Suppressor macrophage treated with lipopolysaccharide for 4 hours (primary cell): Measurements from ENCODE around the gene HLA-DRB5.
"Not testable (repeated sequence)": the region's sequence is repeated elsewhere in the genome, so short reads cannot be mapped to it uniquely, and the experiment has no call there.

Experiments used
- DNase-seq: peaks from one replicate; pipeline ENCODE4 v3.0.0-alpha.2; 2020

HLA-DRB5 gene

DNA sequence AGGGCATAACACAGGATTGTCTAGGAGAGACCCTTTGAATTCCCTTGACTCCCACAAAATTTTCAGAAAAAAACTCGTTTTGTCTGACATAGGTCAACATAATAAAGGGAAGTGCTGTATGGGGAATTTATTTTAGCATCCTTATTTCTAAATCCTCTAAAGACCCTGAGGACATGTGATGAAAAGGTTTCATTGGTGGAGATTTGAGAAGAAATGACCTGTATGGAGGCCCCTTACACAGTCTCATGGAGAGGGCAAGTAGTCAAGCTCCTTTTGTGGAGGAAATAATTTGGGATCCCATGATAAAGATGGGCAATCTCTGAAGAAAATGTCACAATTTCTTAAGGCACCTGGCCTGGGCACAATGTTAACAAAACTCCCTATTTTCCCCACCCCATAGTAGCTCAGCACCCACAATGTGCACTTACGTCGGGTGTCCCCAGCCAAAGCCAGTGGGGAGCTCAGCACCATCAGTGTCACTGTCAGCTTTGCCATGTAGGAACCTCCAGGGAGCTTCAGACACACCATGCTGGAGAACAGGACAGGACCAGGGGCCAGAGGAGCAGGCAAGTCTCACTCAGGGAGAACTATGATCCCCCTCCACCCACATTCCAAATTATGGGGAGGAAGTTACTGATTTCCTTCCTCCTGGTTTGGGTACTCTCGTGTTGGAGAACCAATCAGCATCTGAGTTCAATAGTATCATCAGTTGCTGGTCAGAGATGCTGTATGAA lies at the start of gene HLA-DRB5:
HLA-DRB5 (minus strand) TSS at position 591 of the 734 bp plus-strand sequence; CDS start at position 528, 63 bp downstream.
- DNase-seq = peak; percentile 37

- DNase-seq = no peak
These were observed 48.9 kb upstream of the HLA-DRB5 start for GRCh38 chr6:32578962-32579361.

DNA sequence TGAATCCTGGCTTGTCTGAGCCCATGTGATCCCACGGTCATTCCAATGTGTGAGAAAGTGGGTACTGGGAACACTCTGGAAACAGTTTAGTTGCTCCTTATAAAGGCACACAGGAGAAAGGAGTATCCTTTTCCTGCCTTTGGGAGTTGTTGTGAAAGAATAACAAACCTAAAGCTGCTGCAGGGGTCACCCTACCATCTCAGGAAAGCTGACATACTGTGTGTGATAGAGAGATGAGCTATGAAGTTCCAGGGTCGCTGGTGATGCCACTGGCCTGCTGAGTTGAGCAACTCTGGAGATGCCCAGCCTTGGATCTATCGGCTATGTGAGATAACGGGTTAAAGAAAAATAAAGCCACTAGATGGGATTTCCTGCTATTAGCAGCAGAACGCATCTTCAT lies 47.4 kb upstream of the HLA-DRB5 start:
- not testable (repeated sequence) for DNase-seq

- no peak for DNase-seq
These were observed 46.2 kb upstream of the HLA-DRB5 start for GRCh38 chr6:32576250-32576649.

DNA sequence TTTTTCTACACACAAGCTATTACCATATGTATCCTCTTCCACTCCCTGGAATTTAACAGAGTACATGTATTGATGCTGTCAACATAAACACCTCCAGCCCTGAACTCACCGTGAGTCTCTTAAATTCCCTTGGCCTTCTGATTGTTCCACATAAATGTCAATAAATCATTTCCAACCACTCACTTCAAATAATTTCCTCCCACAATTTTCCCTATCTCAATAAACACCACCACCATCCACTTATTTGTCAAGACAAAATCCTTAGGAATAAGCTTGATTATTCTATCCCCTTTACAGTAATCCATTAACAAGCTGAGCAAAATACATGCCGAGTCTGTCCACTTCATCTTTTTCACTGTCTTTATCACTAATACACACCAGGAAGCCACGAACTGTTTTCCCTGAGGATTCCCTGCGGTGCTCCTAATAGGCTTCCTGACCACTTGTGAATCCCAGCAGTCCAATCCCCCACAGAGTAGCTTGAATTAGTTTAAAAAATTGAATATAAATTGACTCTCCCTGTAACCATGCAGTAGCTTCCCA lies 40.3 kb upstream of the HLA-DRB5 start:
- DNase-seq = no peak

GRCh38 chr6:32568561-32568960 lies 38.5 kb upstream of the HLA-DRB5 start:
- no peak for DNase-seq

GRCh38 chr6:32566957-32567356 lies 36.9 kb upstream of the HLA-DRB5 start:
- DNase-seq = no peak

DNA sequence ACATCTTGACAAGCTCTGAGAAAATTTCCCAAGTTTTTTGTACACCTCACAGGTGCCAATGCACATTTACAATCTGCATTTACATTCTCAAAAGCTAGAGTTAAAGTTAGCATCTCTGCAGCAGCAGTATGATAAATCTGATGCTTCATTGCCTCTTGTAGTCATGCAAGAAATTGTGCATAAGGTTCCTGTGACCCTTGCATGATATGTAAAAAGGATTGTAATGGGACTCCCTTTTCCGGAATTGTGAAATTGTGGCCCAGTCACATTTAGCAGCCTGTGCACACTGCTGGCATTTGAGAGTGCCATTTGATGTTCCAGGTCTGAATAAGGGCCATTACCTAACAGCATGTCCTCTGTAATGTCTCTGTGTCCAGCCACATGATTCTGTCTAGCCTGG lies 35.4 kb upstream of the HLA-DRB5 start:
- no peak for DNase-seq

- no peak for DNase-seq
These were observed 32.9 kb upstream of the HLA-DRB5 start for GRCh38 chr6:32562940-32563339.

DNA sequence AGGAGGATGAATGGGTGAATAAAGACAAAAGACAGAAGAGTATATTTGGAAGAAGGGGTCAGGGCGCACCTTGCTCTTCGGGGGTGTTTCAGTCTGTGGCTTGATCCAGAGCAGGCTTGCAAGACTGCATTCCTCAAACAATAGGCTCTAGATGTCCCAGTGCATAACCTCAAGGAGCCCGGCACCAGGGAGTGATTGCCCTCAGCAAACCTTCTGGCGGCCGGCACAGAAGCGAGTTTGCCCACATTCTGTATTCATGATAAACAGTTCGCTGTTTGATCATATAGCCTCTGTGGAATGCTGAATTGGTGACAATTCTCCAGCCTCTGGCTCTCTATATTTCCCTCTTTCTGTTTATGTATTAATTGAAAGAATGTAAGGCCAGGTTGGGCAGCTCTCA lies 29.7 kb upstream of the HLA-DRB5 start:
- DNase-seq = no peak

DNA sequence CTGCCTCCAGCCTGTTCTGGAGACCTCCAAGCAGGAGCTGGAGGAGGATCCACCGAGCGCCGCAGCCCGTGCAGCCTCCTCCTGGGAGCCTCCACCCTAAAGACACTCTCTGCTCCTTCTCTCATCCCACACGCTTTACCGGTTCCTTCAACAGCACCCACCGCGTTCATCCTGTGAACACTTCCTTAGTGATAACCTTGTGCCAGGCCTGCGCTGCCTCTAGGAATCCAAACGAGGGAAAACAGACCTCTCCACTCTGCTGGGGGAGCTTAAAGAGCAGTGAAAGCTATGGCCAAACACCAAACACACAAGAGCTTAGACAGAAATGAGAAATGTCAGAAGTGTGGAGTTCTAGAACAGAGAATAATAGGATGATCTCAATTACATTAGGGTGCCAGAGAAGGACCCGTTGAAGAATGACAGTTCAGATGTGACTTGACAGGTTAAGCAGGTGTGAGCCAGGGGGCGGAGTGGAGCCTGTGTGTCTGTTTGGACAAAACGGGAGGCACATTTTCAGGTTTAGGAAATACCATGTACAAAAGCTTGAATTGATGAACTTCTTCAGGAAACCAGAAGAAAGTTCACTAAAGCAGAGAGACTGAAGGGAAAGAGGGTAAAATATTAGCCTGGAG lies 28.5 kb upstream of the HLA-DRB5 start:
- DNase-seq = no peak

- DNase-seq = no peak
These were observed 24.3 kb upstream of the HLA-DRB5 start for GRCh38 chr6:32554116-32554965.

DNA sequence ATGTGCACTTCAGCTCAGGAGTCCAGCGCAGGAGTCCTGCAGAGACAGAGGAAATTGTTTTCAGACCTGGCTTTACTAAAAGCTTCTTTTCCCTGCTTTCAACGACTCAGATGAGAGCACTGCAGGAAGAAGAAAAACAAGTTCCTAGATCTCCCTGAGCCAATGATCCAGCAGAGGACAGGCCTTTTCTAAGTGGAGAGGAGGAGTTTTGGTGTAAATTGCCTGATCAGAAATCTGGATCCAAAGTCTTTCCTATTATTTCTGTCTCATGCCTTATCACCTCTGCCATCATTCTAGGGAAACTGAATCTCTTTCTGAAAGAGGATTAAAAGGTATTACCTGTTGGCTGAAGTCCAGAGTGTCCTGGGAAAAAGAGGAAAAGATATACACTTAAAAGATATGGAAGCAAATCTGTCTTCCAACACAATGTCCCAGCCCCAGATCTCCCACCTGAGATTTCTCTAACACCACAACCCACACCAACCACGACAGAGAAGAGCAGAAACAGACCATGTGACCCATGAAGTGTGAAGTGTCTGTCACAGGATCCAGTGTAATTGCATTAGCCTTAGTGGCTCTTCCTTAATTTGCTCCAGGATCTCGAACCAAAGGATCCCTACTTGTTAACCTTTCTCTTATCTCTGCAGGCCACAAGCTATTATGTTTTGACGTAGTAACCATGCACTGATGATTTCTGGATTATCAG lies 23.1 kb upstream of the HLA-DRB5 start:
- DNase-seq = no peak

- DNase-seq = peak; percentile 69
These were observed 21.3 kb upstream of the HLA-DRB5 start for GRCh38 chr6:32551410-32551809.

- DNase-seq = no peak
These were observed 9.8 kb upstream of the HLA-DRB5 start for GRCh38 chr6:32539839-32540238.

GRCh38 chr6:32530431-32530793 lies 325 bp upstream of the HLA-DRB5 start:
- not testable (repeated sequence) for DNase-seq

DNA sequence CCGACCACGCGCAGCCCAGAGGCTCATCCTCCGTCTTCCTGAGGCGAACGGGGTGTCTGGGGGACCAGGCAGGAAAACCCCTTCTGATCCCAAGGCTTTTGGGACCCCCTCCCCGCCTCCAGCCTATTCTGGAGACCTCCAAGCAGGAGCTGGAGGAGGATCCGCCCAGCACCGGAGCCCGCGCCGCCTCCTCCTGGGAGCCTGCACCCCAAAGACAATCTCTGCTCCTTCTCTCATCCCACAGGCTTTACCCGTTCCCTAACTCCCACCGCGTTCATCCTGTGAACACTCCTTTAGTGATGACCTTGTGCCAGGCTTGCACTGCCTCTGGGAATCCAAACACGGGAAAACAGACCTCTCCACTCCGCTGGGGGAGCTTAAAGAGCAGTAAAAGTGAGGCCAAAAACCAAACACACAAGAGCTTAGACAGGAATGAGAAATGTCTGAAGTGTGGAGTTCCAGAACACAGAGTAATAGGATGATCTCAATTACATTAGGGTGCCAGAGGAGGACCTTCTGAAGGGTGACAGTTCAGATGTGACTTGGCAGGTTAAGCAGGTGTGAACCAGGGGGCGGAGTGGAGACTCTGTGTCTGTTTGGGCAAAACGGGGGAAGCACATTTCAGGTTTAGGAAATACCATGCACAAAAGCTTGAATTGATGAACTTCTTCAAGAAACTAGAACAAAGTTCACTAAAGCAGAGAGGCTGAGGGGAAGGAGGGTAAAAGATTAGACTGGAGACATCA lies 7.6 kb downstream of the HLA-DRB5 start:
- no peak for DNase-seq

- DNase-seq = no peak
These were observed 10.2 kb downstream of the HLA-DRB5 start for GRCh38 chr6:32519910-32520258.

GRCh38 chr6:32519118-32519909 lies 10.8 kb downstream of the HLA-DRB5 start:
- DNase-seq = no peak

DNA sequence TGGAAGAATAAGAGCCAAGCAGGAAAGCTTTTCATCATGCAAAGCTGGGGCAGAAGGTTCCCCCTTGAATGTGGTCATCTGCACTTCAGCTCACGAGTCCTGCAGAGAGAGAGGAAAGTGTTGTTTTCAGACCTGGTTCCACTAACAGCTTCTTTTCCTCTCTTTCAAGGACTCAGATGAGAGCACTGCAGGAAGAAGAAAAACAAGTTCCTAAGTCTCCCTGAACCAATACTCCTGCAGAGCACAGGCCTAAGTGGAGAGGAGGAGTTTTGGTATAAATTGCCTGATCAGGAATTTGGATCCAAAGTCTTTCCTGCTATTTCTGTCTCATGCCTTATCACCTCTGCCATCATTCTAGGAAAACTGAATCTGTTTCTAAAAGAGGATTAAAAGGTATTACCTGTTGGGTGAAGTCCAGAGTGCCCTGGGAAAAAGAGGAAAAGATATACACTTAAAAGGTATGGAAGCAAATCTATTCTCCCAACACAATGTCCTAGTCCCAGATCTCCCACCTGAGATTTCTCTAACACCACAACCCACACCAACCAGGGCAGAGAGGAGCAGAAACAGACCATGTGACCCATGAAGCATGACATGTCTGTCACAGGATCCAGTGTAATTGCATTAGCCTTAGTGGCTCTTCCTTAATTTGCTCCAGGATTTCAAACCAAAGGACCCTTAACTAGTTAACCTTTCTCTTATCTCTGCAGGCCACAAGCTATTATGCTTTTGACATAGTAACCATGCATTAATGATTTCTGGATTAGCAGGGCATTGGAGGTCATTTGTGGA lies 12.2 kb downstream of the HLA-DRB5 start:
- no peak for DNase-seq
